Stimulated activated naive CD8-positive, alpha-beta T cell treated with anti-CD3 and anti-CD28 coated beads, Interleukin-15, Interleukin-2, amounts not matched to agents 100 ng/mL and 50 ng/mL, for 24 hours (primary cell): ENCODE data around the gene NAALAD2.
"Not testable (repeated sequence)": the region's sequence is repeated elsewhere in the genome, so short reads cannot be mapped to it uniquely, and the experiment has no call there.

ENCODE experiments used
- H3K27ac Mint-ChIP-seq: one replicate; pipeline ENCODE4 v1.8.0; 2021; ENCODE audit warnings: mild to moderate bottlenecking, mixed read lengths
- H3K27me3 Mint-ChIP-seq: one replicate; pipeline ENCODE4 v1.8.0; 2021; ENCODE audit warnings: mixed read lengths
- H3K36me3 Mint-ChIP-seq: one replicate; pipeline ENCODE4 v1.8.0; 2021; ENCODE audit warnings: low read depth, mixed read lengths
- H3K4me1 Mint-ChIP-seq: one replicate; pipeline ENCODE4 v1.8.0; 2021; ENCODE audit warnings: low read depth, mixed read lengths
- H3K4me3 Mint-ChIP-seq: one replicate; pipeline ENCODE4 v1.8.0; 2021; ENCODE audit warnings: mild to moderate bottlenecking, mixed read lengths
- H3K9me3 Mint-ChIP-seq: one replicate; pipeline ENCODE4 v1.8.0; 2021; ENCODE audit warnings: mixed read lengths

Gene NAALAD2

GRCh38 chr11:90134478-90135003, at the start of gene NAALAD2:
Gene NAALAD2, plus strand, starts transcription at chr11:90134663. Its CDS starts 96 bp downstream, at chr11:90134759.
- Mint-ChIP-seq H3K4me3 (peak within 1 kb of the TSS; percentile 57), H3K27me3 (peaks cover 78% of the 10 kb centered on the region), H3K36me3 (no peaks in the 10 kb centered on the region), H3K27ac (no peak within 1 kb of the TSS), H3K9me3 (no peaks in the 10 kb centered on the region), H3K4me1 (peaks cover 14% of the 10 kb centered on the region)

- H3K4me1 Mint-ChIP-seq, H3K27me3 Mint-ChIP-seq, H3K36me3 Mint-ChIP-seq, H3K4me3 Mint-ChIP-seq, H3K9me3 Mint-ChIP-seq, H3K27ac Mint-ChIP-seq: not testable (repeated sequence)
Observed at GRCh38 chr11:90085650-90086049, 48.8 kb upstream of the NAALAD2 start, which contains the start of gene UBTFL1. Gene UBTFL1, plus strand, starts transcription at chr11:90085950. Its CDS starts 0 bp downstream, at chr11:90085950.

GRCh38 chr11:90088731-90089130, 45.7 kb upstream of the NAALAD2 start:
- H3K27ac Mint-ChIP-seq, H3K36me3 Mint-ChIP-seq, H3K4me3 Mint-ChIP-seq, H3K9me3 Mint-ChIP-seq, H3K4me1 Mint-ChIP-seq, H3K27me3 Mint-ChIP-seq: not testable (repeated sequence)

GRCh38 chr11:90095230-90095924, 39.1 kb upstream of the NAALAD2 start:
- H3K4me3 Mint-ChIP-seq, H3K9me3 Mint-ChIP-seq, H3K27ac Mint-ChIP-seq, H3K36me3 Mint-ChIP-seq, H3K27me3 Mint-ChIP-seq, H3K4me1 Mint-ChIP-seq: not testable (repeated sequence)

- H3K4me3 Mint-ChIP-seq, result not testable (repeated sequence)
Observed at GRCh38 chr11:90098261-90098660, 36.2 kb upstream of the NAALAD2 start.

GRCh38 chr11:90100431-90100830, 34.0 kb upstream of the NAALAD2 start:
- no peak overlapping the region for H3K4me3 Mint-ChIP-seq
- H3K9me3 Mint-ChIP-seq, result no peaks in the 10 kb centered on the region
- H3K36me3 Mint-ChIP-seq, result no peaks in the 10 kb centered on the region
- H3K27ac Mint-ChIP-seq, result no peak overlapping the region
- no peaks in the 10 kb centered on the region for H3K27me3 Mint-ChIP-seq
- peaks cover 8% of the 10 kb centered on the region for H3K4me1 Mint-ChIP-seq

More at GRCh38 chr11:90098261-90098660, 36.2 kb upstream of the NAALAD2 start:
- not testable (repeated sequence) for H3K4me1 Mint-ChIP-seq, H3K27ac Mint-ChIP-seq, H3K27me3 Mint-ChIP-seq, H3K36me3 Mint-ChIP-seq, H3K9me3 Mint-ChIP-seq

- Mint-ChIP-seq H3K9me3 (no peaks in the 10 kb centered on the region), H3K4me3 (no peak overlapping the region), H3K36me3 (no peaks in the 10 kb centered on the region), H3K27me3 (peaks cover 8% of the 10 kb centered on the region), H3K27ac (no peak overlapping the region), H3K4me1 (no peaks in the 10 kb centered on the region)
Observed at GRCh38 chr11:90113541-90113940, 20.9 kb upstream of the NAALAD2 start.

- Mint-ChIP-seq H3K4me3 (no peak overlapping the region), H3K36me3 (no peaks in the 10 kb centered on the region), H3K4me1 (no peaks in the 10 kb centered on the region), H3K27ac (no peak overlapping the region), H3K27me3 (no peaks in the 10 kb centered on the region), H3K9me3 (no peaks in the 10 kb centered on the region)
Observed at GRCh38 chr11:90120191-90120590, 14.3 kb upstream of the NAALAD2 start.

GRCh38 chr11:90124371-90124770, 10.1 kb upstream of the NAALAD2 start:
- Mint-ChIP-seq H3K4me3 (no peak overlapping the region), H3K36me3 (no peaks in the 10 kb centered on the region), H3K27me3 (no peaks in the 10 kb centered on the region), H3K4me1 (no peaks in the 10 kb centered on the region), H3K27ac (no peak overlapping the region), H3K9me3 (no peaks in the 10 kb centered on the region)

- Mint-ChIP-seq H3K36me3 (no peaks in the 10 kb centered on the region), H3K9me3 (no peaks in the 10 kb centered on the region), H3K27me3 (peaks cover under 1% of the 10 kb centered on the region), H3K4me3 (no peak overlapping the region), H3K4me1 (no peaks in the 10 kb centered on the region), H3K27ac (no peak overlapping the region)
Observed at GRCh38 chr11:90124946-90125345, 9.5 kb upstream of the NAALAD2 start.

GRCh38 chr11:90133560-90134477, 644 bp upstream of the NAALAD2 start:
- H3K4me1 Mint-ChIP-seq, result peaks cover 14% of the 10 kb centered on the region
- H3K27me3 Mint-ChIP-seq, result peaks cover 72% of the 10 kb centered on the region
- no peaks in the 10 kb centered on the region for H3K36me3 Mint-ChIP-seq
- H3K27ac Mint-ChIP-seq, result no peak overlapping the region
- H3K9me3 Mint-ChIP-seq, result no peaks in the 10 kb centered on the region
- H3K4me3 Mint-ChIP-seq, result peak overlapping the region; percentile 57

- H3K4me3 Mint-ChIP-seq, result peak overlapping the region; percentile 30
- H3K27ac Mint-ChIP-seq, result no peak overlapping the region
- peaks cover 80% of the 10 kb centered on the region for H3K27me3 Mint-ChIP-seq
- no peaks in the 10 kb centered on the region for H3K36me3 Mint-ChIP-seq
- no peaks in the 10 kb centered on the region for H3K9me3 Mint-ChIP-seq
- peaks cover 14% of the 10 kb centered on the region for H3K4me1 Mint-ChIP-seq
Observed at GRCh38 chr11:90135016-90135415, 553 bp downstream of the NAALAD2 start.

GRCh38 chr11:90148900-90149299, 14.4 kb downstream of the NAALAD2 start:
- no peaks in the 10 kb centered on the region for H3K4me1 Mint-ChIP-seq

GRCh38 chr11:90166982-90167573, 32.6 kb downstream of the NAALAD2 start:
- H3K27me3 Mint-ChIP-seq, result peaks cover 11% of the 10 kb centered on the region
- not testable (repeated sequence) for H3K36me3 Mint-ChIP-seq, H3K4me3 Mint-ChIP-seq, H3K9me3 Mint-ChIP-seq, H3K4me1 Mint-ChIP-seq, H3K27ac Mint-ChIP-seq

More at GRCh38 chr11:90148900-90149299, 14.4 kb downstream of the NAALAD2 start:
- H3K36me3 Mint-ChIP-seq, result no peaks in the 10 kb centered on the region
- no peak overlapping the region for H3K27ac Mint-ChIP-seq
- H3K9me3 Mint-ChIP-seq, result no peaks in the 10 kb centered on the region
- peaks cover 4% of the 10 kb centered on the region for H3K27me3 Mint-ChIP-seq
- H3K4me3 Mint-ChIP-seq, result no peak overlapping the region

- not testable (repeated sequence) for H3K36me3 Mint-ChIP-seq, H3K27ac Mint-ChIP-seq, H3K4me1 Mint-ChIP-seq, H3K9me3 Mint-ChIP-seq, H3K4me3 Mint-ChIP-seq, H3K27me3 Mint-ChIP-seq
Observed at GRCh38 chr11:90167704-90168103, 33.2 kb downstream of the NAALAD2 start.
